Caco-2 (cell line): ENCODE data around the gene MUC16. TPM values are rescaled to one million over a fixed set of nuclear protein-coding genes. Genes with fewer than 3 reads are reported as not detected.

Experiments used
- BruUV-seq: library from RNA; stranded (reverse); fragments of 400-500 nt; replicated peaks from 2 replicates; lab custom pipeline; 2021; lab: Mats Ljungman, UMichigan
- CTCF ChIA-PET: fragments of 300-600 bp; sonication (Branson Sonifier 250); formaldehyde crosslinking; loops from one replicate; lab custom pipeline; 2022; ENCODE audit warnings: antibody characterized with exemption; lab: Charles Lee
- POLR2A ChIA-PET: fragments of 300-600 bp; sonication (Branson Sonifier 250); formaldehyde crosslinking; loops from one replicate; lab custom pipeline; 2022; ENCODE audit warnings: antibody characterized with exemption; lab: Charles Lee
- DNase-seq, 2 experiments: peaks; one replicate each; pipeline versions ENCODE4 v3.0.0 to v3.0.0-alpha.2; 2020 to 2022
- H3K27me3 ChIP-seq: replicated peaks from 2 replicates; pipeline ENCODE4 v1.6.0; 2011; ENCODE audit warnings: low read length; ENCODE audit not compliant: control insufficient read depth, insufficient read depth
- H3K36me3 ChIP-seq: 2 replicates; pipeline ENCODE4 v1.5.1; 2011; ENCODE audit warnings: low read length; ENCODE audit not compliant: control insufficient read depth, insufficient read depth
- H3K4me1 ChIP-seq: fragments of 250-450 bp; sonication (Bioruptor Pico); 2 replicates; pipeline ENCODE4 v1.5.1; 2020; ENCODE audit warnings: mild to moderate bottlenecking
- H3K4me3 ChIP-seq: 2 replicates; pipeline ENCODE4 v1.5.1; 2011; ENCODE audit warnings: low read depth, mild to moderate bottlenecking, control low read depth, low read length
- H3K9me3 ChIP-seq: fragments of 250-450 bp; sonication (Bioruptor Pico); 2 replicates; pipeline ENCODE4 v1.5.1; 2020; ENCODE audit warnings: mild to moderate bottlenecking, moderate library complexity
- H3K27ac Mint-ChIP-seq: one replicate; pipeline ENCODE4 v1.8.0; 2022; ENCODE audit warnings: mixed read lengths; ENCODE audit not compliant: unreplicated experiment
- H3K27me3 Mint-ChIP-seq: one replicate; pipeline ENCODE4 v1.8.0; 2022; ENCODE audit warnings: mixed read lengths; ENCODE audit not compliant: insufficient read depth, unreplicated experiment
- H3K36me3 Mint-ChIP-seq: one replicate; pipeline ENCODE4 v1.8.0; 2022; ENCODE audit warnings: mild to moderate bottlenecking, mixed read lengths; ENCODE audit not compliant: insufficient read depth, unreplicated experiment
- H3K4me1 Mint-ChIP-seq: one replicate; pipeline ENCODE4 v1.8.0; 2022; ENCODE audit warnings: low read depth, mixed read lengths; ENCODE audit not compliant: unreplicated experiment
- H3K4me3 Mint-ChIP-seq: one replicate; pipeline ENCODE4 v1.8.0; 2022; ENCODE audit warnings: mild to moderate bottlenecking, moderate library complexity, mixed read lengths; ENCODE audit not compliant: unreplicated experiment
- H3K9me3 Mint-ChIP-seq: one replicate; pipeline ENCODE4 v1.8.0; 2022; ENCODE audit warnings: mixed read lengths; ENCODE audit not compliant: unreplicated experiment
- intact Hi-C: fragments of 100-400 bp; cut with micrococcal nuclease; formaldehyde crosslinking; loops from one replicate; pipeline ENCODE4 v1.10.0; 2022; ENCODE audit not compliant: unreplicated experiment
- total RNA-seq: library from RNA; stranded (reverse); gene quantifications from 2 replicates; pipeline ENCODE4 v1.2.3, GENCODE V29; 2022
- TF ChIP-seq, protein P1 (sequence below), 2 experiments: fragments of 200-600 bp in 1 of 2; IDR thresholded peaks; 1 replicate in 1 of 2; 2 replicates in 1 of 2; pipeline versions ENCODE4 v1.5.1 to v1.8.0; 2011 to 2022; ENCODE audit warnings: antibody characterized with exemption in 1 of 2, control low read depth in 1 of 2, inconsistent platforms in 1 of 2, low read depth in 1 of 2, low read length in 1 of 2, mild to moderate bottlenecking in 1 of 2, moderate library complexity in 1 of 2; ENCODE audit not compliant: insufficient read depth in 1 of 2, severe bottlenecking in 1 of 2, unreplicated experiment in 1 of 2

MUC16 gene
- total RNA-seq, 1 experiment from 2014 or later = 0.05 TPM

DNA sequence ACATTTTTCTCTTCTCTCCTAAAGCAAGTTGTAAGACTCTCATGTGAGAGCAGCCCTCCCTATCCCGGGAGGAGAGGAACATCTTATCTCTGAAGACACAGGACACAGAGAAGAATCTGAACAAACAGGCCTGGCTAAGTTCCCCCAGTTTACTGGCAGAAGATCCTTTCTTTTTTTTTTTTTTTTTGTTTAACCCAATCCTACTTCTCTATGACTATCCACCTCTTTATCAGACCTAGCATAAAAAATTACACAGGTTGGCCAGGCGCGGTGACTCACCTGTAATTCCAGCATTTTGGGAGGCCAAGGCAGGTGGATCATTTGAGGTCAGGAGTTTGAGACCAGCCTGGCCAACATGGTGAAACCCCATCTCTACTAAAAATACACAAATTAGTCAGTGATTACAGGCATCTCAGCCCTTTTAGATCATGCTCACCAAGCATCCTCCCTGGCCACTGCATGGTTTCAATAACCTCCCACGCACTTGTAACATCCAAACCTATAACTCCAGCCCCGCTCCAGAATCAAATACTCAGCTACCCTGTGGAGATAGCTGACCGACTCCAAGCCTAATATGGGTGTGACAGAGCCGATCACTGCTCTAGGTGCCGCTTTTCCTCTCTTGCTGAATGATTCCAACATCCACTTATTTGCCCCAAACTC is 27.3 kb upstream of the MUC16 start:
- H3K9me3 Mint-ChIP-seq = peaks cover 13% of the 10 kb centered on the region
- no peak overlapping the region for H3K4me3 Mint-ChIP-seq
- Histone ChIP-seq H3K4me3 (no peak overlapping the region), H3K27me3 (no peaks in the 10 kb centered on the region), H3K4me1 (no peaks in the 10 kb centered on the region), H3K36me3 (no peaks in the 10 kb centered on the region), H3K9me3 (no peaks in the 10 kb centered on the region)
- TF ChIP-seq, protein P1, sequence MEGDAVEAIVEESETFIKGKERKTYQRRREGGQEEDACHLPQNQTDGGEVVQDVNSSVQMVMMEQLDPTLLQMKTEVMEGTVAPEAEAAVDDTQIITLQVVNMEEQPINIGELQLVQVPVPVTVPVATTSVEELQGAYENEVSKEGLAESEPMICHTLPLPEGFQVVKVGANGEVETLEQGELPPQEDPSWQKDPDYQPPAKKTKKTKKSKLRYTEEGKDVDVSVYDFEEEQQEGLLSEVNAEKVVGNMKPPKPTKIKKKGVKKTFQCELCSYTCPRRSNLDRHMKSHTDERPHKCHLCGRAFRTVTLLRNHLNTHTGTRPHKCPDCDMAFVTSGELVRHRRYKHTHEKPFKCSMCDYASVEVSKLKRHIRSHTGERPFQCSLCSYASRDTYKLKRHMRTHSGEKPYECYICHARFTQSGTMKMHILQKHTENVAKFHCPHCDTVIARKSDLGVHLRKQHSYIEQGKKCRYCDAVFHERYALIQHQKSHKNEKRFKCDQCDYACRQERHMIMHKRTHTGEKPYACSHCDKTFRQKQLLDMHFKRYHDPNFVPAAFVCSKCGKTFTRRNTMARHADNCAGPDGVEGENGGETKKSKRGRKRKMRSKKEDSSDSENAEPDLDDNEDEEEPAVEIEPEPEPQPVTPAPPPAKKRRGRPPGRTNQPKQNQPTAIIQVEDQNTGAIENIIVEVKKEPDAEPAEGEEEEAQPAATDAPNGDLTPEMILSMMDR (IDR thresholded peaks at IDR 0.05; ENCODE audit: insufficient read depth in 1 of 2, low read depth in 1 of 2, low read length in 1 of 2, severe bottlenecking in 1 of 2, unreplicated experiment in 1 of 2) = no peak
- H3K36me3 Mint-ChIP-seq = no peaks in the 10 kb centered on the region
- CTCF ChIA-PET = interaction anchor here (0.6 kb wide), 1 partner anchor 81 kb away, joined by 3 read pairs; no protein-coding TSS in a partner anchor
- BruUV-seq = no TSS peak
- intact Hi-C loops = no loop called here
- no peaks in the 10 kb centered on the region for H3K4me1 Mint-ChIP-seq
- no peak overlapping the region for H3K27ac Mint-ChIP-seq
- H3K27me3 Mint-ChIP-seq = no peaks in the 10 kb centered on the region
- no peak for DNase-seq
- POLR2A ChIA-PET = no interaction called here

DNA sequence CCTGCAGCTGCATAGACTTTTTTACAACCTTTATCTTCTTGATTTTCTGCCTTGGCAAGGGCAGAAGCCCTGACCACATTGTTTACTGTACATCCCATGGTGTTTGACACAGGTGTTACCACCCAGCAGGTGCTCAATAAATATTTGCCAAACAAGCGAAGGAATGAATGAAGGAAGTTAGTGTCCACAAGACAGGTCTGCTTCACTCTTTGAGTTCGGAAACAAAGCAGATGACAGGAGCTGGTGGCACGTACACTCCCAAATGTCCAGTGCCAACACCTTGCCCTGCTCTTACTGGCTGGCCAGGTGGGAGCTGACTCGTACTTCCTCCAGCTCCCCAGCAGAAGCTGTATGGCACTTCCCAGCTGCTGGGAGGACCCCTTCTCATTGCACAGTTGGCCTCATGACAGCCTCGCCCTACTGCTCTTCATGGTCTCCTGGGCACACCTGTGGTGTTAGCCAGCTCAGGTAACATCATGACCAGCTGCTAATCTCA is 22.0 kb upstream of the MUC16 start:
- Mint-ChIP-seq H3K4me3 (no peak overlapping the region), H3K9me3 (peaks cover 7% of the 10 kb centered on the region), H3K4me1 (no peaks in the 10 kb centered on the region), H3K27me3 (no peaks in the 10 kb centered on the region), H3K36me3 (no peaks in the 10 kb centered on the region), H3K27ac (no peak overlapping the region)
- H3K27me3 ChIP-seq = no peaks in the 10 kb centered on the region
- CTCF ChIA-PET = no interaction called here
- DNase-seq = no peak
- no peaks in the 10 kb centered on the region for H3K4me1 ChIP-seq
- no peaks in the 10 kb centered on the region for H3K36me3 ChIP-seq
- no peak overlapping the region for H3K4me3 ChIP-seq
- POLR2A ChIA-PET = no interaction called here
- H3K9me3 ChIP-seq = no peaks in the 10 kb centered on the region
- intact Hi-C loops = no loop called here
- no TSS peak for BruUV-seq
- TF ChIP-seq, protein P1 (IDR thresholded peaks at IDR 0.05; ENCODE audit: insufficient read depth in 1 of 2, low read depth in 1 of 2, low read length in 1 of 2, severe bottlenecking in 1 of 2, unreplicated experiment in 1 of 2) = no peak

DNA sequence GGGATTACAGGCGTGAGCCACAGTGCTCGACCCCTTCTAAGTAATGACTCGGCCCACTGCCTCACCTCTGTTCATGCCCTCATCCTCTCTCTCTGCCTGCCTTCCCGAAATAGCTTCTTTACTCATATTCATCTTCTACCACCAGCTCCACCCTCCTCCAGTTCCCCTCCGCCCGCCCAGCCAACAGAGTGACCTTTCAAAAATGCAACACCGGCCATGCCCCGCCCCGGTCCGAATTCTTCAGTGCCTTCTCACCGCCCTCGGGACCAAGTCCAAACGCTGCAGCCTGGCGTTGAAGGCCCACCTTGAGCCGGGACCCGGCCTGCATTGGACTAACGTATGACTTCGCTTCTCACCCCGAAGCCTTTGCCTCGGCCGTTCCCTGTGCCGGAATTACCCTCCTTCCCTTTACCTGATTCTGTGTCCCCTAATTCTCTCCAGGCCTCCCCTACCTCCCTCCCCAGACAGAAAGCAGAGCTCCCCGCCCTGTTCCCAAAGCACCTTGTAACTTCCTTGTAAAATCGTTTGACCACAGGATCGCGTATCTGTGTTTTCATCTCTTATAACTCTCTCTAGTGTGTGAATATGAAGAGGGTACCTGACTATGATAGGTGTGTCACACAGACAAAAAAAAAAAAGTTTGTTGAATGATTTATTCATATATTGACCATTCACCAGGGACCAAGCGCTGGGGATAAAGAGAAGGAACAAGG is 8.1 kb upstream of the MUC16 start:
- BruUV-seq = no TSS peak
- peaks cover 6% of the 10 kb centered on the region for H3K9me3 Mint-ChIP-seq
- peak in 1 of 2 experiments; percentile 7 for DNase-seq
- CTCF ChIA-PET = no interaction called here
- no peak overlapping the region for H3K4me3 ChIP-seq
- H3K9me3 ChIP-seq = peaks cover 4% of the 10 kb centered on the region
- H3K4me1 Mint-ChIP-seq = peaks cover 7% of the 10 kb centered on the region
- no peak overlapping the region for H3K4me3 Mint-ChIP-seq
- no peaks in the 10 kb centered on the region for H3K27me3 Mint-ChIP-seq
- TF ChIP-seq, protein P1 (IDR thresholded peaks at IDR 0.05; ENCODE audit: insufficient read depth in 1 of 2, low read depth in 1 of 2, low read length in 1 of 2, severe bottlenecking in 1 of 2, unreplicated experiment in 1 of 2) = no peak
- H3K27me3 ChIP-seq = no peaks in the 10 kb centered on the region
- H3K36me3 Mint-ChIP-seq = peaks cover 6% of the 10 kb centered on the region
- H3K27ac Mint-ChIP-seq = no peak overlapping the region
- no peaks in the 10 kb centered on the region for H3K36me3 ChIP-seq
- intact Hi-C loops = no loop called here
- H3K4me1 ChIP-seq = no peaks in the 10 kb centered on the region
- POLR2A ChIA-PET = no interaction called here
